GM06990 (cell line): Measurements from ENCODE around the gene HDAC1.

Experiments used
- DNase-seq: peaks from one replicate; pipeline ENCODE4 v3.0.0-alpha.2; 2011; ENCODE audit not compliant: insufficient read length; ENCODE audit errors: extremely low read depth
- H3K27me3 ChIP-seq: replicated peaks from 2 replicates; pipeline ENCODE4 v1.6.0; 2011; ENCODE audit warnings: low read length; ENCODE audit not compliant: control insufficient read depth, insufficient read depth
- H3K36me3 ChIP-seq: 2 replicates; pipeline ENCODE4 v1.5.1; 2011; ENCODE audit warnings: low read length; ENCODE audit not compliant: control insufficient read depth, insufficient read depth
- H3K4me3 ChIP-seq: replicated peaks from 2 replicates; pipeline ENCODE4 v1.5.1; 2011; ENCODE audit warnings: low read depth, mild to moderate bottlenecking, control low read depth, low read length
- CTCF ChIP-seq: IDR thresholded peaks from 2 replicates; pipeline ENCODE4 v1.5.1; 2011; ENCODE audit warnings: low read length, control low read depth, mild to moderate bottlenecking, inconsistent platforms; ENCODE audit not compliant: insufficient read depth, poor library complexity, severe bottlenecking

HDAC1 gene

GRCh38 chr1:32345289-32345827 lies 53.5 kb downstream of the HDAC1 start:
- no peak for DNase-seq
- no peak for TF ChIP-seq CTCF
- no peaks in the 10 kb centered on the region for H3K36me3 ChIP-seq
- H3K4me3 ChIP-seq, result no peak overlapping the region
- H3K27me3 ChIP-seq, result no peaks in the 10 kb centered on the region

- Histone ChIP-seq H3K4me3 (no peak overlapping the region), H3K36me3 (no peaks in the 10 kb centered on the region), H3K27me3 (no peaks in the 10 kb centered on the region)
- TF ChIP-seq CTCF, result no peak
- no peak for DNase-seq
Observed at GRCh38 chr1:32346532-32347157, 54.8 kb downstream of the HDAC1 start.

- no peak for DNase-seq
- no peak overlapping the region for H3K4me3 ChIP-seq
- no peak for TF ChIP-seq CTCF
- no peaks in the 10 kb centered on the region; the same call in 1 of the 2 replicates for H3K36me3 ChIP-seq
- no peaks in the 10 kb centered on the region for H3K27me3 ChIP-seq
Observed at GRCh38 chr1:32349211-32349708, 57.4 kb downstream of the HDAC1 start.

GRCh38 chr1:32350785-32351398 lies 59.0 kb downstream of the HDAC1 start:
- H3K4me3 ChIP-seq, result peak overlapping the region; percentile 74
- H3K27me3 ChIP-seq, result no peaks in the 10 kb centered on the region
- DNase-seq, result no peak
- H3K36me3 ChIP-seq, result no peaks in the 10 kb centered on the region; the same call in 1 of the 2 replicates
- TF ChIP-seq CTCF, result peak; percentile 75

GRCh38 chr1:32351399-32352238 lies 59.7 kb downstream of the HDAC1 start:
- H3K4me3 ChIP-seq, result peak overlapping the region; percentile 74
- H3K36me3 ChIP-seq, result no peaks in the 10 kb centered on the region; the same call in 1 of the 2 replicates
- H3K27me3 ChIP-seq, result no peaks in the 10 kb centered on the region
- TF ChIP-seq CTCF, result no peak
- DNase-seq, result peak; percentile 90
